HG03439 (cell line): ENCODE data around the gene SPAG16.

Source experiments
- ATAC-seq: cut with Tn5 transposase; IDR thresholded peaks from one replicate; pipeline ENCODE4 v1.9.1; 2021; ENCODE audit warnings: mild to moderate bottlenecking, moderate library complexity; ENCODE audit not compliant: unreplicated experiment

Gene SPAG16

DNA sequence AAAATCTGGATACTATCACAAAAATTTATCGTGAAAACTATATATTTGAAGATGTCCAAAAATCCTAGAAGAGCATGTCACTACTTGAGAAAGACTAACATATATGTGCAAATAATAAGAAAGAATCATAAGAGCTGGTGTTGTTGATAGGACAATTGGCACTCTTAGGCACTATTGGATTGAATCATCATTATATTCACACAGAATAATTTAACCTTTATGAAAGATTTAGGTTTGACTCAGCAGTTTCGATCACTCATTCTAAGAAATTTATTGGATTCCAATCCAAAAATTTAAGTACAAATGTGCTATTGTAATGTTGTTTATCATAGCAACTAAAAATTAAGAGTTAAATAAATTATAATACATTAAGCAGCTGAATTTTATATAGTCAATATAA lies 503.6 kb downstream of the SPAG16 start:
- peak; percentile 74 for ATAC-seq

DNA sequence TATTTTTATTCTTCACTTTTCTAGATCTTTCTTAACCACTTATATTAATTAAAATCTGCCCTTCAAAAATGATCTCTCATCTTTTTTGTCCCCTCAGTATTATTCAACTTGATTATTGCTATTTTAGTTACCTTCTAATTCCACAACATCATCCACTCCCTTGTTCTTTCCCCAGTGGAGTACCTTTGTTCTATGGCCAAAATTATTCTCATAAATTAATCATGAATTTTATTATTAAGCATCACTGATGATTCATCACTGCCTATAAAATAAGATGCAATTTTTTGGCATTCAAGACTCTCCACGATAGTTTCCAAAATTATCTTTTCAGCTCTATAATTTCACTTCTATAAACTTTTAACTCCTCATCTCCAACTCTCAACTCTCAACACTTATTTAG lies 505.7 kb downstream of the SPAG16 start:
- ATAC-seq: no peak

- no peak for ATAC-seq
Measured at GRCh38 chr2:213792045-213792444, 507.8 kb downstream of the SPAG16 start.

DNA sequence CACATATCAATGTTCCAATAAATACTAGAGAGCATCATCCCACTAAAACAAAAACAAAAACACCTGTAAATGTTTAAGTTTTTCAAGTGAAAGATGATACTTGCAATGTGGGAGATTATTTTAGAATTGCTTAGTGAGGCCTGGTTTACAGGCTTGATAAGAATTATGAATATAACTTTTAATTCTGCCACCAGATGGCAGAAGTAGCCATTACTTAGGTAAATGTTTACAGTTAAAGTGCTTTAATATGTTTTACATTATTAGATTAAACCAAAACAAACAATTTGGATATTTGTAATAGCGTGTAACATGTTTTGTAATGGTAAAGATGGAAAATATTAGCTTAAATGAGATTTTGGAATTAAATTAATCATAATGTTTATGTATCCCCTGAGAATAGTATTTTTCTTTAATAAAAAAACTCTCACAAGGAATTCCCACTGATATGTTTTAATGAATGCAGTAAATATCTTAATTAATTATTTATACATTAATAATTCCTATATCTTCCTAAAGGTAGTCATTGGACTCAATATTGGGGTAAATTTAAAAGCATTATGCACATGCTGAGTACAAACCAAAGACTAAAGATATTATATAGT lies 522.0 kb downstream of the SPAG16 start:
- ATAC-seq: no peak

DNA sequence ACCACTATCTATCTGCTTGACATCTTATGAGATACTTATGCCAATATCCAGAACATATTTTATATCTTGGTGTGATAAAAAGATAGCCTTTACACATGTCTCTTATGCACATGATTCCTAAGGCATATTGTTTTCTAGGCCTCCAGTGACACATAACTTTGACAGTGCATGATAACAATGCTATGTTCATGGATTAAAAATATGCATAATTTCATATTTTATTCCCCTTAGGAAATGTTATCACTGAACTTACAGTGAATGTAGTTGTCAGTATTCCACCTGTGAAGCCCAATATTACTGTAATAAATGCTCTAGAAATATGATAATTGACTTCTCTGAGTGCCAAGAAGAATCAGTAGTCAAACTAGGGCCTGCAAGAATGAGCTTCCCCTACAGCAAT lies 532.3 kb downstream of the SPAG16 start:
- no peak for ATAC-seq

DNA sequence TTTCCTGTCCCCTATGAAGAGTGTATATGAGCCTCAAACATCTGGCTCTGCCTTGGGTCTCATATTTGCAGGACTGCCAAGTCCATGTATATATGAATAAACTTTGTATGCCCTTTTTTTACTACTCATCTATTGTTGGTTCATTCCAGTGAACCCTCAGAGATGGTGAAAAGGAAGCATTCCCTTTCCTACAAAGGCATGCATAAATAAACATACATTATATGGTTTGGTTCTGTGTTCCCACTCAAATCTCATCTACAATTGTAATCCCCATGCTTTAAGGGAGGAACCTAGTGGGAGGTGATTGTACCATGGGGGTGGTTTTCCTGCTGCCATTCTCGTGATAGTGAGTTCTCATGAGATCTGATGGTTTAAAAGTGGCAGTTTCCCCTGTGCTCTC lies 534.2 kb downstream of the SPAG16 start:
- ATAC-seq: no peak

GRCh38 chr2:213834331-213834730 lies 550.1 kb downstream of the SPAG16 start:
- no peak for ATAC-seq

DNA sequence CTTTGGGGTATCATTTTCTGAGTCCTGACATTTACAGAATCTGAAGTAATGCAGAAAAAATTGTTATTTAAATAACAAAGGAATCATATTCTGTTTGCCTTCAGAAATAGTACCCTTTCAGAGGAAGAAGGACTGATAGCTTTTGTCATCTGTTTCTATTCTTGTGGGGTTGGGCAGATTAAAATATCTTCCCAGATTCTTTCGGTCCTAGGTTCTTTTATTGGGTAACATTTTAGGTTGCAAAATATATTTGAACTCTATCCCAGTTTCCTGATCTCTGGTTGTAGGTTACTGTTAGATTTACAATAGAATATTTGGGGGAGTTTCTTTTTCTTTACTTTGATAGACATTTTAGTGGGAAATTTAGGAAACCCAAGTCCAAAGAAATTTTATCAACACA lies 550.5 kb downstream of the SPAG16 start:
- no peak for ATAC-seq

DNA sequence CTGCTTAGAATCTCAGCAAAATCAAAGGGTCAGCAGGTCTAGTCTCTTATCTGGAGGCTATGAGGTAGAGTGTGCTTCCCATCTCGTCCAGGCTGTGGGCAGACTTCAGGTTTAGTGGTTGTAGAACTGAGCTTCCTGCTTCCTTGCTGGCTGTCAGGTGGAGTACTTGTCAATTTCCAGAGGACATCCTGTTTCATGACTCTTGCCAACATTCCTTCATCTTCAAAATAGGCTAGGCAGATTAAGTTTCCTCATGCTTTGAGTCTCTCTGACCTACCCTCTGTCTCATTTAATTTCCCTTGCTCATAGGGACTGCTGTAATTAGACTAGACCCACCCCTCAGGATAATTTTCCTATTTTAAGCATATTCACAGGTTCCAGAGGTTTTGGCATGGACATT lies 562.6 kb downstream of the SPAG16 start:
- ATAC-seq: no peak

DNA sequence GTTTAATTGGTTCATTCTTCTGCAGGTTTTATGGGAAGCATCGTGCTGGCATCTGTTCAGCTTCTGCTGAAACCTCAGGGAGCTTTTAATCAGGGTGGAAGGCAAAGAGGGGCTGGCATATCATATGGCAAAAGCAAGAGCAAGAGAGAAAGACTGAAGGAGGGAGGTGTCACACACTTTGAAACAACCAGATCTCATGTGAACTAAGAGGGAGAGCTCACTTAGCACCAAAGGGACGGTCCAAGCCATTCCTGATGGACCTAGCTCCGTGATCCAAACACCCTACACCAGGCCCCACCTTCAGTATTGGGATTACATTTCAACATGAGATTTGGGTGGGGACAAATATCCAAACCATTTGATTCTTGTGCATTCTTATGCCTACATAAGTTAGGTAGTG lies 563.1 kb downstream of the SPAG16 start:
- ATAC-seq: no peak

- no peak for ATAC-seq
Measured at GRCh38 chr2:213848631-213849030, 564.4 kb downstream of the SPAG16 start.

DNA sequence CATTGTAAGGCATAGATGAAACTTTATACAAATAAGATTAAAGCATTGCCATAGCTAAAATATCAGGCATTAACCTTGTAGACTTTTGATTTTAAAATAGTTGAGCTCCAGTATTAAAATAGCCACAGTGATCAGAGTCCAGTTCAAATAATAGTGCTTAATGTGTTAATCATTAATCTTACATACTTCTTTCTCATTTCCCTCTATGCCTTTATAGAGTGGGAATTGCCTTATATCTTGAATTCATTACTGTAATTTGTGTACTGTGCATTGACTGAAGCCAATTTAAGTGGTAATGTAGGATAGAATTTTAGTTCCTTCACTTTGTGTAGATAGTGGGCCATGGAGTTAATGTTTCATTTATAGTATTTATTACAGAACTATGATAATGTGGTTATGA lies 577.4 kb downstream of the SPAG16 start:
- ATAC-seq: no peak

DNA sequence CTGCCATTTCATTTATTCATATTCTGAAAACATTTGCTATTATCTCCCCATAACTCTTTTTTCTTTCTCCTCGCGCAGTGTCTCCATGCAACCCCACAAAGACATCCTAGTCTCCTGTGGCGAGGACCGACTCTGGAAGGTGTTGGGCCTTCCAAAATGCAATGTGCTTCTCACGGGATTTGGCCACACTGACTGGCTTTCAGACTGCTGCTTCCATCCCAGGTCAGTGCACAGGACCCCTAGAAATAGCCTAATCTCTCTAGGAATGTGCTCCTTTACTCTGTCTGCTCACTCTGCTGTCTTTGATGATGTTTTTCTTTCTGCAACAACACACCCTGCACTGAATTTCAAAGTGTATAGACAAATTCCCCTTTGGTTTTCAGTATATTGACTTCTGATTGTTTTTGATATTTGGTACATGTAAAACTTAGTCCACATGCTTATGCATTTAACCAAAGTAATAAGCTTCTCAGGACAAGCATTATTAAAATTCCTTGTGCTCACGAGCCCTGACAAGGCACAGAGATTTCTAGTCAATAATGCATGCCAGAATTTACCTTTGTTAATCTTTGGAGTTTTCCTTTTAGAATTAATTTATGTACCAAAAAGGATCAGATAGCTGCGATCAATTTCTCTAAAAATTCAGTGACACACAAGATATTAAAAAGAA lies 578.3 kb downstream of the SPAG16 start:
- no peak for ATAC-seq

GRCh38 chr2:213863541-213863940 lies 579.3 kb downstream of the SPAG16 start:
- no peak for ATAC-seq

GRCh38 chr2:213868526-213868925 lies 584.3 kb downstream of the SPAG16 start:
- ATAC-seq: no peak

DNA sequence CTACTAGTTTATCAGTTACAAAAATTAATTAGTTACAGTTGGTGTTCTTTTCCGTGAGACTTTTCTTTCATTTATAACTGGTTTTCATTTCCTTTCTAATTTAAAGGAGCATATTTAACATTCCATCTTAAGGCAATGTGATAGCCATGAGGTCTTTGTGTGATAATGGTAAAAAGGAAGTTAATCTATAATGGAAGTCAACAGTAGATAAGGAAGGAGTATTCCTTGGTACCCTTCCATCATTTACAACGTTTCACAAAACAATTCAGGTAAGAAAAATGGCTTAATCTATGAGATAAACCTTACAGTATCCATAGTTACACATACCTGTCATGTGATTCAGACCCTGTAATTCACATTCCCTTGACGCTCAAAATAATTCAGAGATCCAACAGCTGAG lies 601.2 kb downstream of the SPAG16 start:
- no peak for ATAC-seq

DNA sequence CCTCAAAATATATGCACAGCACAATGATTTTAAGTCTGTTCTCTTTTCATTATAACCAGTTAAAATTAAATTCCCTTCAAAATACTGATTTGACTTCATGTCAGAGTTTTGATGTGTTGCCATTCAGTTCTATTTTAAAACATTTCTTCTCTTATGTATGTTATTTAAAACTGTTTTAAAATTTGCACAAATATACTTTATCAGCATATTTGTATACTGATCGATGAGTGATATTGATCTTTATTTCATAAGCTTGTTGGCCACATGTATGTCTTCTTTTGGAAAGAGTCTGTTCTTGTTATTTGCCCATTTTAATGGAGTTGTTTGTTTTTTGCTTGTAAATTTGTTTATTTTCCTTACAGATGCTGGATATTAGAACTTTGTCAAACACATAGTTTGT lies 630.2 kb downstream of the SPAG16 start:
- no peak for ATAC-seq

GRCh38 chr2:213920014-213920413 lies 635.8 kb downstream of the SPAG16 start:
- no peak for ATAC-seq

- ATAC-seq: no peak
Measured at GRCh38 chr2:213923543-213923942, 639.3 kb downstream of the SPAG16 start.

- ATAC-seq: peak; percentile 94
Measured at GRCh38 chr2:213934560-213934959, 650.3 kb downstream of the SPAG16 start.

DNA sequence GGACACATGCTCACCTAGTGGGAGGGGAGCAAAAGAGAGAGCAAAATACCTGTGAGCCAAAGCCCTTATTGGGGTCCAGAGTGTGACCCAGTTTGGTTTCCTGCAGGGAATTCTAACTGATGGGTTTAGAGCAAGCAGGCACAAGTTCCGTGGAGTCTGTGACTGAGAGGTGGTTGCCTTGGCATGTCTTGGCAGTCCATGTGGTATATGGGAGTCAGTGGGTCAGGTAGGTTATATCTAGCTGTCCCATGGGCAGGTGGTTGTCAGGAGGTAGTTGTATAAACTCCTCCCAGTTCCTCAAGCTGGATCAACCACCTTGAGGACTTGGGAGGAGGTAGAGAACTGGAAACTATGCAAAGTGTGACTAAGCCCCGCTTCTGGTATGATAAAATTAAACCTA lies 673.8 kb downstream of the SPAG16 start:
- ATAC-seq: no peak

GRCh38 chr2:213959589-213959988 lies 675.3 kb downstream of the SPAG16 start:
- no peak for ATAC-seq

GRCh38 chr2:213971536-213971935 lies 687.3 kb downstream of the SPAG16 start:
- ATAC-seq: no peak
